ENCODE results near the gene DHCR24.
"Not testable (repeated sequence)": the region's sequence is repeated elsewhere in the genome, so short reads cannot be mapped to it uniquely, and the experiment has no call there.

DHCR24 gene

GRCh38 chr1:54885807-54886723 lies 930 bp downstream of the DHCR24 start:
- Histone ChIP-seq H3K9me3 (ENCODE audit: control insufficient read depth, low read length) (no peaks in the 10 kb centered on the region), H3K27ac (ENCODE audit: low read depth, low read length, severe bottlenecking) (no peak overlapping the region), H3K4me1 (ENCODE audit: control insufficient read depth, insufficient read depth, low read length, poor library complexity, severe bottlenecking) (peaks cover 36% of the 10 kb centered on the region), H3K4me3 (ENCODE audit: extremely low read depth, insufficient read depth, low read length, poor library complexity, severe bottlenecking) (peak overlapping the region; percentile 95), H3K36me3 (ENCODE audit: control insufficient read depth, insufficient read depth, low read length) (peaks cover 49% of the 10 kb centered on the region)
- WGBS, 2 experiments (ENCODE audit: insufficient coverage in 2 of 2), result 5 to 10% methylated on average over 22 to 23 of the region's 24 CpGs

- WGBS, 2 experiments (ENCODE audit: insufficient coverage in 2 of 2), result 63 to 65% methylated on average over 3 to 4 of the region's 4 CpGs
- H3K36me3 ChIP-seq (ENCODE audit: control insufficient read depth, insufficient read depth, low read length), result peaks cover 58% of the 10 kb centered on the region
- no peaks in the 10 kb centered on the region for H3K9me3 ChIP-seq (ENCODE audit: control insufficient read depth, low read length)
- H3K27ac ChIP-seq (ENCODE audit: low read depth, low read length, severe bottlenecking), result no peak overlapping the region
- peaks cover 36% of the 10 kb centered on the region for H3K4me1 ChIP-seq (ENCODE audit: control insufficient read depth, insufficient read depth, low read length, poor library complexity, severe bottlenecking)
- peak overlapping the region; percentile 95 for H3K4me3 ChIP-seq (ENCODE audit: extremely low read depth, insufficient read depth, low read length, poor library complexity, severe bottlenecking)
Observed at GRCh38 chr1:54885237-54885679, 1.7 kb downstream of the DHCR24 start.

- no peak overlapping the region for H3K27ac ChIP-seq (ENCODE audit: low read depth, low read length, severe bottlenecking)
- H3K4me1 ChIP-seq (ENCODE audit: control insufficient read depth, insufficient read depth, low read length, poor library complexity, severe bottlenecking), result peaks cover 36% of the 10 kb centered on the region
- 62 to 66% methylated on average over 3 of the region's 3 CpGs for WGBS, 2 experiments (ENCODE audit: insufficient coverage in 2 of 2)
- peaks cover 60% of the 10 kb centered on the region for H3K36me3 ChIP-seq (ENCODE audit: control insufficient read depth, insufficient read depth, low read length)
- peak overlapping the region; percentile 95 for H3K4me3 ChIP-seq (ENCODE audit: extremely low read depth, insufficient read depth, low read length, poor library complexity, severe bottlenecking)
- H3K9me3 ChIP-seq (ENCODE audit: control insufficient read depth, low read length), result no peaks in the 10 kb centered on the region
Observed at GRCh38 chr1:54884768-54885167, 2.2 kb downstream of the DHCR24 start.

GRCh38 chr1:54884135-54884586 lies 2.8 kb downstream of the DHCR24 start:
- 64 to 89% methylated on average over 2 to 3 of the region's 3 CpGs for WGBS, 2 experiments (ENCODE audit: insufficient coverage in 2 of 2)
- peaks cover 64% of the 10 kb centered on the region for H3K36me3 ChIP-seq (ENCODE audit: control insufficient read depth, insufficient read depth, low read length)
- no peaks in the 10 kb centered on the region for H3K9me3 ChIP-seq (ENCODE audit: control insufficient read depth, low read length)
- H3K4me3 ChIP-seq (ENCODE audit: extremely low read depth, insufficient read depth, low read length, poor library complexity, severe bottlenecking), result no peak overlapping the region
- peaks cover 36% of the 10 kb centered on the region for H3K4me1 ChIP-seq (ENCODE audit: control insufficient read depth, insufficient read depth, low read length, poor library complexity, severe bottlenecking)
- no peak overlapping the region for H3K27ac ChIP-seq (ENCODE audit: low read depth, low read length, severe bottlenecking)

- Histone ChIP-seq H3K4me3 (ENCODE audit: extremely low read depth, insufficient read depth, low read length, poor library complexity, severe bottlenecking) (no peak overlapping the region), H3K36me3 (ENCODE audit: control insufficient read depth, insufficient read depth, low read length) (peaks cover 71% of the 10 kb centered on the region), H3K4me1 (ENCODE audit: control insufficient read depth, insufficient read depth, low read length, poor library complexity, severe bottlenecking) (peaks cover 39% of the 10 kb centered on the region), H3K9me3 (ENCODE audit: control insufficient read depth, low read length) (no peaks in the 10 kb centered on the region), H3K27ac (ENCODE audit: low read depth, low read length, severe bottlenecking) (no peak overlapping the region)
- WGBS, 2 experiments (ENCODE audit: insufficient coverage in 2 of 2), result 96 to 100% methylated on average over 3 to 7 of the region's 10 CpGs
Observed at GRCh38 chr1:54883349-54884102, 3.5 kb downstream of the DHCR24 start.

GRCh38 chr1:54882519-54882918 lies 4.5 kb downstream of the DHCR24 start:
- Histone ChIP-seq H3K27ac (ENCODE audit: low read depth, low read length, severe bottlenecking) (no peak overlapping the region), H3K4me3 (ENCODE audit: extremely low read depth, insufficient read depth, low read length, poor library complexity, severe bottlenecking) (no peak overlapping the region), H3K9me3 (ENCODE audit: control insufficient read depth, low read length) (no peaks in the 10 kb centered on the region), H3K4me1 (ENCODE audit: control insufficient read depth, insufficient read depth, low read length, poor library complexity, severe bottlenecking) (peaks cover 31% of the 10 kb centered on the region), H3K36me3 (ENCODE audit: control insufficient read depth, insufficient read depth, low read length) (peaks cover 80% of the 10 kb centered on the region)
- 100% methylated on average over 1 of the region's 1 CpG; no CpG with 5 or more reads in 1 of the 2 experiments for WGBS, 2 experiments (ENCODE audit: insufficient coverage in 2 of 2)

- Histone ChIP-seq H3K36me3 (ENCODE audit: control insufficient read depth, insufficient read depth, low read length) (peaks cover 88% of the 10 kb centered on the region), H3K4me1 (ENCODE audit: control insufficient read depth, insufficient read depth, low read length, poor library complexity, severe bottlenecking) (peaks cover 31% of the 10 kb centered on the region)
- not testable (repeated sequence) for H3K27ac ChIP-seq (ENCODE audit: low read depth, low read length, severe bottlenecking); H3K9me3 ChIP-seq (ENCODE audit: control insufficient read depth, low read length); H3K4me3 ChIP-seq (ENCODE audit: extremely low read depth, insufficient read depth, low read length, poor library complexity, severe bottlenecking)
- 88 to 100% methylated on average over 2 of the region's 2 CpGs for WGBS, 2 experiments (ENCODE audit: insufficient coverage in 2 of 2)
Observed at GRCh38 chr1:54881604-54882003, 5.4 kb downstream of the DHCR24 start.

GRCh38 chr1:54879872-54880271 lies 7.1 kb downstream of the DHCR24 start:
- H3K4me1 ChIP-seq (ENCODE audit: control insufficient read depth, insufficient read depth, low read length, poor library complexity, severe bottlenecking), result peaks cover 23% of the 10 kb centered on the region
- H3K36me3 ChIP-seq (ENCODE audit: control insufficient read depth, insufficient read depth, low read length), result peaks cover 93% of the 10 kb centered on the region
- WGBS, 2 experiments (ENCODE audit: insufficient coverage in 2 of 2), result no CpG with 5 or more reads among the region's 1 CpG
- H3K4me3 ChIP-seq (ENCODE audit: extremely low read depth, insufficient read depth, low read length, poor library complexity, severe bottlenecking), result no peak overlapping the region
- no peak overlapping the region for H3K27ac ChIP-seq (ENCODE audit: low read depth, low read length, severe bottlenecking)
- no peaks in the 10 kb centered on the region for H3K9me3 ChIP-seq (ENCODE audit: control insufficient read depth, low read length)

- 85 to 92% methylated on average over 3 to 4 of the region's 5 CpGs for WGBS, 2 experiments (ENCODE audit: insufficient coverage in 2 of 2)
- peaks cover 92% of the 10 kb centered on the region for H3K36me3 ChIP-seq (ENCODE audit: control insufficient read depth, insufficient read depth, low read length)
Observed at GRCh38 chr1:54876814-54877213, 10.2 kb downstream of the DHCR24 start.

GRCh38 chr1:54875000-54875399 lies 12.0 kb downstream of the DHCR24 start:
- H3K36me3 ChIP-seq (ENCODE audit: control insufficient read depth, insufficient read depth, low read length), result peaks cover 93% of the 10 kb centered on the region
- 100% methylated on average over 2 to 3 of the region's 5 CpGs for WGBS, 2 experiments (ENCODE audit: insufficient coverage in 2 of 2)
- H3K9me3 ChIP-seq (ENCODE audit: control insufficient read depth, low read length), result no peaks in the 10 kb centered on the region
- no peak overlapping the region for H3K4me3 ChIP-seq (ENCODE audit: extremely low read depth, insufficient read depth, low read length, poor library complexity, severe bottlenecking)
- no peak overlapping the region for H3K27ac ChIP-seq (ENCODE audit: low read depth, low read length, severe bottlenecking)
- H3K4me1 ChIP-seq (ENCODE audit: control insufficient read depth, insufficient read depth, low read length, poor library complexity, severe bottlenecking), result peaks cover 4% of the 10 kb centered on the region

More at GRCh38 chr1:54876814-54877213, 10.2 kb downstream of the DHCR24 start:
- H3K4me1 ChIP-seq (ENCODE audit: control insufficient read depth, insufficient read depth, low read length, poor library complexity, severe bottlenecking), result peaks cover 4% of the 10 kb centered on the region
- no peak overlapping the region for H3K4me3 ChIP-seq (ENCODE audit: extremely low read depth, insufficient read depth, low read length, poor library complexity, severe bottlenecking)
- H3K9me3 ChIP-seq (ENCODE audit: control insufficient read depth, low read length), result no peaks in the 10 kb centered on the region
- H3K27ac ChIP-seq (ENCODE audit: low read depth, low read length, severe bottlenecking), result no peak overlapping the region
